ENCODE data around the gene CDH12.

The CDH12 gene

DNA sequence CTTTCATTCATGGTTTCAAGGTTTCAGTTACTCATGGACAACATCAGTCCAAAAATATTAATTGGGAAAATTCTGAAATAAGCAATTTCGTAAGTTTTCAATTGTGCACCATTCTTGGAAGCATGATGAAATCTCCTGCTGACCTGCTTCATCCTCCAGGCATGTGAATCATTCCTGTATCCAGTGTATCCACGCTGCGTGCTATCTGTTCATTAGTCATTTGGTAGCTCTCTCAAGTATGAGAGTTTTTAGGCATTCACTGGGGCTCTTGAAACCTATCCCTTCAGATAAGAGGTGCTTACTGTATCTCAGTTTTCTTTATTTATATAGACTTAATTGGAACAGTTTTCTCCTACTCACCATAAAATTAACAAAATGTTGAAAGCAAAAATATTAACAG is 293.0 kb downstream of the CDH12 start:
- intact Hi-C loops (cut with DNase I; ENCODE audit: low total_unique reads): no loop called here
- Histone ChIP-seq H3K36me3 (no peaks in the 10 kb centered on the region), H3K4me1 (no peaks in the 10 kb centered on the region), H3K27ac (no peak overlapping the region), H3K9me3 (no peaks in the 10 kb centered on the region), H3K4me3 (no peak overlapping the region), H3K27me3 (no peaks in the 10 kb centered on the region)
- no peak for DNase-seq
- TF ChIP-seq, protein P1, sequence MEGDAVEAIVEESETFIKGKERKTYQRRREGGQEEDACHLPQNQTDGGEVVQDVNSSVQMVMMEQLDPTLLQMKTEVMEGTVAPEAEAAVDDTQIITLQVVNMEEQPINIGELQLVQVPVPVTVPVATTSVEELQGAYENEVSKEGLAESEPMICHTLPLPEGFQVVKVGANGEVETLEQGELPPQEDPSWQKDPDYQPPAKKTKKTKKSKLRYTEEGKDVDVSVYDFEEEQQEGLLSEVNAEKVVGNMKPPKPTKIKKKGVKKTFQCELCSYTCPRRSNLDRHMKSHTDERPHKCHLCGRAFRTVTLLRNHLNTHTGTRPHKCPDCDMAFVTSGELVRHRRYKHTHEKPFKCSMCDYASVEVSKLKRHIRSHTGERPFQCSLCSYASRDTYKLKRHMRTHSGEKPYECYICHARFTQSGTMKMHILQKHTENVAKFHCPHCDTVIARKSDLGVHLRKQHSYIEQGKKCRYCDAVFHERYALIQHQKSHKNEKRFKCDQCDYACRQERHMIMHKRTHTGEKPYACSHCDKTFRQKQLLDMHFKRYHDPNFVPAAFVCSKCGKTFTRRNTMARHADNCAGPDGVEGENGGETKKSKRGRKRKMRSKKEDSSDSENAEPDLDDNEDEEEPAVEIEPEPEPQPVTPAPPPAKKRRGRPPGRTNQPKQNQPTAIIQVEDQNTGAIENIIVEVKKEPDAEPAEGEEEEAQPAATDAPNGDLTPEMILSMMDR (IDR thresholded peaks at IDR 0.05): no peak

DNA sequence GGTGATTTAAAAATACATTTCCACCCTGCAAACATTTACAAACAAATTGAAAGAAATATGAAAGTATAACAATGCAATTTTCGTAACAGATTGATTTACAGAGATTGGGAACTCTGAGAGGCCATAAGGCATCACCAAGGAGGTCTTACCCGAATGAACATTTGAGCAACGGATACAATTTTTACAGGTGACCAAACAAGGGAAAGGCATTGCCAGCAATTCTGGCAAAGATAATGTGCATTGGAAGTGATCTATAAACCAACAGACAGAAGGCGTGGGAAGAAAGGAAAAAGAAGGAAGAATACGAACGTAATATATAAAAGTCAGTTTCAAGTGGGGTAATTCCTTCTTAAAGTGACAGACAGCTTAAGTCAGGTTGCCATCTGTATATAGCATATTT is 295.9 kb downstream of the CDH12 start:
- H3K27me3 ChIP-seq: no peaks in the 10 kb centered on the region
- intact Hi-C loops (cut with DNase I; ENCODE audit: low total_unique reads): no loop called here
- no peaks in the 10 kb centered on the region for H3K36me3 ChIP-seq
- no peak overlapping the region for H3K27ac ChIP-seq
- no peak overlapping the region for H3K4me3 ChIP-seq
- no peaks in the 10 kb centered on the region for H3K4me1 ChIP-seq
- no peak for DNase-seq
- TF ChIP-seq, protein P1 (IDR thresholded peaks at IDR 0.05): no peak
- H3K9me3 ChIP-seq: no peaks in the 10 kb centered on the region

DNA sequence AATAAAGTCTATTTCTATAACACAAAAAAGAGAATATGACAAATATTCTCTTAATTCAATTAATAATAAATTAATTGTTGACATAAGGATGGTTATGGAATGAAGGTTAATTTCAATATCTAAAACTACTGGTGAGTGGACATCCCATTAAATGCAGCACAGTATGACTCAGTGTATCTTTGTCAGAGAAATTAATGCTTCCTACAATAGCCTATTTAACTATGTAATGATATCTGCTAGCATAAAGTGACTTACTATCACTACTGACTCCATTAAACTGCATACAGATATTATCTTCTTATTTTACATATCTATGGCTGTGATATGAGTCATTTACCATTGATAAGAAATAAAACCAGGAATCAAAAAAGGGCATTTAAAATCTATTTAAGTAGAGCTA is 298.7 kb downstream of the CDH12 start:
- Histone ChIP-seq H3K4me3 (no peak overlapping the region), H3K9me3 (no peaks in the 10 kb centered on the region)
- intact Hi-C loops (cut with DNase I; ENCODE audit: low total_unique reads): no loop called here

DNA sequence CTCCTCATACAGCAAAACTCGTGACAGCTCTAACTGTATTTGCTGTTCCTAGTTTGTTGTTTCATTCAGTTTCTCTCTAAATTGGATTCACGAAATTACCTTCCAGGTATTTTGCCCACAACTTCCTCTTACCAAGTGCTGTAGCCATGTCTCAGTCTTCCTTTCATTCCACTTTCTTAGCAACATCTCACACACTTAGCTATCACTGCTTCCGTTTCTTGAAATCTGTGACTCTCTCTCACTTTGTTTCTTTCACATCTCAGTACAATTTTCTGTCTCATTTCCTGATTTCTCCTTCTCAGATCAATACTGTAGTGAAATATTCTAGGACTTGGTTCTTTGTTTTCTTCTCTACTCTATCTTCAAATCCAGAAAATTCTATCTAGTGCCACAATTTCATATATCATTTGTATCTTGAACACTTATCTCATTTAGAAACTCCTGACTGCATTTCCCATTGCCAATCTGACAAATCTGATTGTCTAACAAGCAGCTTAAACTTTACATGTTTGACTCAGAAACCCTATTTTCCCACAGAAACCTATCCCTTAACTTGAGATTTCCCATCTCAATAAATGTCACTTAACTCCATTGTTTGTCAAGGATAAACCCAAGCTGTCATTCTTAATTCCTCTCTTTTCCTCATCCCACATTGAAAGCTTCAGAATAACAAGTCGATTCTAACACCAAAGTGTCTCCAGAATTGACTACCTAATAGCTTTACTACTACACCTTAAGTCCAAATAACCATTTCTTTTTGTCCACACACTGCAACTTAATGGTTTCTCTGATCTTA is 303.1 kb downstream of the CDH12 start:
- Histone ChIP-seq H3K27me3 (no peaks in the 10 kb centered on the region), H3K4me3 (no peak overlapping the region), H3K27ac (no peak overlapping the region), H3K4me1 (no peaks in the 10 kb centered on the region), H3K36me3 (no peaks in the 10 kb centered on the region), H3K9me3 (no peaks in the 10 kb centered on the region)
- intact Hi-C loops (cut with DNase I; ENCODE audit: low total_unique reads): no loop called here
- DNase-seq: no peak
- TF ChIP-seq, protein P1 (IDR thresholded peaks at IDR 0.05): no peak

More for the DNA sequence above, 298.7 kb downstream of the CDH12 start:
- DNase-seq: no peak
- no peaks in the 10 kb centered on the region for H3K27me3 ChIP-seq
- H3K4me1 ChIP-seq: no peaks in the 10 kb centered on the region
- TF ChIP-seq, protein P1 (IDR thresholded peaks at IDR 0.05): no peak
- H3K27ac ChIP-seq: no peak overlapping the region
- no peaks in the 10 kb centered on the region for H3K36me3 ChIP-seq

DNA sequence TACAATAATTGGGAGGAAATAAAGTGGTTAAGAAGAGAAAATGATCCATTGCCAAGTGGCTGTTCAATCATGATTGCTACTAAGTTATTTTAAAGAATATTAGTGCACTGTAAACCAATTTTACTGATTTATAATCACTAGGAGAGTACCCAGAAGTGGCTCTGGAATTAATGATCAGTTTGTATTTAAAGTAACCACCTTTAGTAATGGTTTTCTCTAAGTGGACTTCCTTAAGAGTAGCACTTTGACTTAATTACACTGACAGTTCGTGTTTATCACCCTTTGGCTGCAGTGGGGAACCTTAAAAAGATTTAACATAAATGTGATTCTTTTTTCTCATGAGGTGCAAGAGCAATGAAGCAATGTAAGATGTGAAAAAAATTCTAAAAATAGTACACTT is 310.8 kb downstream of the CDH12 start:
- no peak for DNase-seq
- H3K36me3 ChIP-seq: no peaks in the 10 kb centered on the region
- H3K27me3 ChIP-seq: no peaks in the 10 kb centered on the region
- TF ChIP-seq, protein P1 (IDR thresholded peaks at IDR 0.05): no peak
- H3K4me1 ChIP-seq: no peaks in the 10 kb centered on the region
- intact Hi-C loops (cut with DNase I; ENCODE audit: low total_unique reads): no loop called here
- H3K4me3 ChIP-seq: no peak overlapping the region
- H3K9me3 ChIP-seq: no peaks in the 10 kb centered on the region
- no peak overlapping the region for H3K27ac ChIP-seq

Measured in tibial artery (tissue), 4 donors.